Stimulated activated CD4-positive, alpha-beta T cell treated with anti-CD3 and anti-CD28 coated beads, Interleukin-12 subunit alpha, Interleukin-12 subunit beta, amount 100 ng/mL, for 24 hours (primary cell): Measurements from ENCODE around the gene TBC1D1.
A peak's percentile ranks its signal among the peaks of the same experiment; 100 is the strongest.

Source experiments
- DNase-seq, 2 experiments: peaks; one replicate each; pipeline ENCODE4 v3.0.0-alpha.2; 2020; ENCODE audit warnings: low read depth in 2 of 2

The TBC1D1 gene

DNA sequence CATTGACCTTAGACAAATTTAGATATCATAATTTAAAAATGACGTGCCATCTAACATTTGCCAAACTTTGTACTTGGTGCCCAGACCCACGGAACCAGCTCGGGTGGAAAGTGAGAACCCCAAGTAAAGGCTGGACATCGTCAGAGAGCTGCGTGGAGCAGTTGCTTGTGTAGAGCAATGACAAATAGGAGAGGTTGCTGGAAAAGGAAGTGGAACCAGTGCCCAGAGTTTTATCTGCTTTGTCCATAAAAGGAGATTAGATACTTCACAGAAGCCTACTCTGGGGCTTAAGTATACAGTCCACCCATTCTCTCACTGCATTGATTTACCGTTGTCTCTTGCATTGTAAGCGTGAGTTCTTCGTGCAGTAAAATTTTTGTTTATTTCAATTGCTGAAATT lies 5.4 kb upstream of the TBC1D1 start:
- no peak for DNase-seq

DNA sequence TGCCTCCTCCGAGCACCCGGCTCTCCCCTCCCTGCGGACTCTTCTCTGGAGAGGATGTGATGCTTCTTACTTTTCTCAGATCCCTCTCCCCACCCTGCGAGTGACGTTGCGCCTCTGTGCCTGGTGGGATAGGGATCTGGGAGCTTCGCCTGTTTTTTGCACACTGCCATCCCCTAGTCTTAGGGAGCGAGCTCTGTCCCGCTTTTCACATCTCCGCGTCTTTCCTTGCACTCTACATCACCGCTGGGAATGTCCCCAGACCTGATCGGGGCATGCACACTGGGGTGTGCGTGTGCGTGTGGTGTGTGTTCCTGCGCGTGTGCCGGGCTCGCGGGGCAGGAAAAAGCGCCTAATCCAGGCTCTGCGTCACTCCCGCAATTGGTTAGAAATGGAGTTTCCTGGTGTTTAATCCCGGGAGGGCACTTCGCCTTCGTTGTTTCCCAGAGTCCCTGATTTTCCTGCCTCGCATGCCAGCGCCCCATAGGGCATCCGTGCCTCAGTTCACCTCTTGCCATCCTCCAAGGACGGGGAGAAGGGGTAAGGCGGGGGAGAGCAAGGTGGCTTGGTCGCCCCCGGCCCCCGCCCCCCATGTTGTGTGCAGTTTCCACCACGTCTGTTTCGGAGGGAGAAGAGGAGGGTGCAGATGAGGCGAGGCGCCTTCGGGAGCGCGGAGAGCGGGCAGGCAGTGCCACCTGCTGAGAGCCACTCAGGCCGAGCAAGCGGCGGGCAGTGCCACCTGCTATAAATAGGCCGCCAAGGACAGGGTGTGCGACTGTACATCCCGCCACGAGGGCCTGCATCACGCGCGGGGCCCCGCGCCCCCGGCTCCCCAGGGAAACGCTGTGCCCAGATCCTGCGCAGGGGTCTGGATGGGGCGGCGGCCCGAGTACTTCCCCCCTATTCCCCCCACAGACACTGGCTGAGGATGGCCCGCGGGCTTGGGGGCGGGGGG lies 759 bp upstream of the TBC1D1 start:
- peak in 1 of 2 experiments; percentile 6 for DNase-seq

DNA sequence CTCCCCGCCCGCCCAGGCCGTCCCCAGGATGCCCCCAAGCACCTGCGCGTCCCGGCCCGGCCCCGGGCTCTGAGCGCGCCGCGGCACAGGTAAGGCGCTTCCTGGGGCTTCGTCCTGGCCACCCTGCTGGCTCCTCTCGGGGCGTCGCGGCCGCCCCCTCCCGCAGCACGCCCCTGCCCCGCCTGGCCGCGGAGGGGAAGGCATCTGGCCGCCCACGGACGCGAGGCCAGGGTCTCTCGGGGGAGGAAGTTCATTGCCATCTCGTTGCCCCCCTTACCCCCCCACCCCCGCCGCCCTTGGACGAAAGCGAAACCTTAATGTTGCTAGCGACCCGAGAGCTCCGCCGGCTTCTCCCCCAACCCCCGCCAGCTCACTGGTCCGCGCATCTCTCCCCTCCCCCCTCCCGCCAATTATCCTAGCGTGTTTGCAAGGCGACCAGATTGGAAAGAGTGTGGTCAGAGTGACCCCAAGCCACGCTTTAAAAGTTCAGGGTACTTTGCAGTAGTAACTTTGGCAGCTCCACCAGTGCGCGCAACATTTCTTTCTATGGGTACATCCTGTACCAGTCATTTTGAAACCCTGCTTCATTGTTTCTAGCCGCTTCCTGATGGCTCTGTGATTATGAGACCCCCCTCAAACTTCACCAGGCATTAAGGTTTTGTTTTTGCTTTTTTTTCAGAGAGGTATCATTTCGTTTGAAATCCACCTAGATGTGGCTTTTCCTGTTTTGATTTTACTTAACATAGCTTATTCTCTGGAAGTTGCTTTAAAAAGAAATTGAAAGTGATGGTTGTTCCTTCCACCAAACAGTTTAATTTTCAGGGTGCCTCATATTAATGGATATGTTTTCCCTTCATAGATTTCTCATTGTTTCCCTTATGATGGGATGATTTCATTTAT lies 626 bp downstream of the TBC1D1 start:
- DNase-seq = peak; percentile 19 to 46

DNA sequence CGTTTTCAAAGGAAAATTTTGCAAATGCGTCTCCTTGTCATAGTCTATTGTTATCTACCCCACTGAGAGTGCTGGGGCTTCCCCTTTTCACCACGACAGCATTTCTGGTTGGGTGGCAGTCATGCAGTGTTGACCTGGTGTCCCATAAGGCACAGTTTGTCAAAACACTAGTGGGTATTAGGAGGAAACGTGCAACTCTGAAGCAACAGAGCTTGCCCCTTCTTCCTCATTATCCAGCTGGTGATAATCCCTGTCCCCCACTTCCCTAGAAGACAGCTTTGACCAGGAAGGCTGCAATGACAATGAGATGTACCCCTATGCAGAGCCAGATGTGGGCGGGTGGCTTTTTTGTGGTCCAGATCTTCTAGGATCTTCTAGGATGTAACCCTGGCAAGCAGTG lies 1.8 kb downstream of the TBC1D1 start:
- DNase-seq = peak in 1 of 2 experiments; percentile 46

DNA sequence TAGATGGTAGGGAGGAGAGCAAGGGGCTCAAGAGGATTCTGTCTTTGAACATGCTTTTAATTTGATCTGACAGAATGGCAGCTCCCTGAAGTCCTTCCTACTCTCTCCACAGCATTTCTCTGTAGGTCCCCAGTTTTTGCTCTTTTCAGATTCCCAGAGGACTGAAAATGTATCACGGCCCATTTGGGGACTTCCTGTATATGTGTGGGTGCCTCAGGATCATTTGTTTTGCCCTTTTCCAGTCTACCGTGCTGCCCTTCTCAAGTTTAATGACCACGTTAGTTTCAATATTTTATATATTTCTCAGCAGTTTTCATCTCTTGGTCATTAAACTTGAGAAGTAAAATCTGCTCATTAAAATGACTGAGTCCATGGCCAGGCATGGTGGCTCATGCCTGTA lies 2.3 kb downstream of the TBC1D1 start:
- DNase-seq = no peak

DNA sequence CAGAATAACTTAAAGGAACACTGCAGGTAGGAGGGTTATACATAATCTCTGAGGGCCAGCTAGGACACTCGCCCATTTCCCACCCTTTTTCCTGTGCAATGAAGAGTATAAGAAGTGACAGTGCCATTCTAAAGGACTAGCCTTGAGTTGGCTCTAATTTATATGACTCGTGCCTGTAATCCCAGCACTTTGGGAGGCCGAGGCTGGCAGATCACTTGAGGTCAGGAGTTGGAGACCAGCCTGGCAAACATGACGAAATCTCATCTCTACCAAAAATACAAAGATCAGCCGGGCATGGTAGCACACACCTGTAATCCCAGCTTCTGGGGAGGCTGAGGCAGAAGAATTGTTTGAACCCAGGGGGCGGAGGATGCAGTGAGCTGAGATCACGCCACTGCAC lies 4.4 kb downstream of the TBC1D1 start:
- no peak for DNase-seq

DNA sequence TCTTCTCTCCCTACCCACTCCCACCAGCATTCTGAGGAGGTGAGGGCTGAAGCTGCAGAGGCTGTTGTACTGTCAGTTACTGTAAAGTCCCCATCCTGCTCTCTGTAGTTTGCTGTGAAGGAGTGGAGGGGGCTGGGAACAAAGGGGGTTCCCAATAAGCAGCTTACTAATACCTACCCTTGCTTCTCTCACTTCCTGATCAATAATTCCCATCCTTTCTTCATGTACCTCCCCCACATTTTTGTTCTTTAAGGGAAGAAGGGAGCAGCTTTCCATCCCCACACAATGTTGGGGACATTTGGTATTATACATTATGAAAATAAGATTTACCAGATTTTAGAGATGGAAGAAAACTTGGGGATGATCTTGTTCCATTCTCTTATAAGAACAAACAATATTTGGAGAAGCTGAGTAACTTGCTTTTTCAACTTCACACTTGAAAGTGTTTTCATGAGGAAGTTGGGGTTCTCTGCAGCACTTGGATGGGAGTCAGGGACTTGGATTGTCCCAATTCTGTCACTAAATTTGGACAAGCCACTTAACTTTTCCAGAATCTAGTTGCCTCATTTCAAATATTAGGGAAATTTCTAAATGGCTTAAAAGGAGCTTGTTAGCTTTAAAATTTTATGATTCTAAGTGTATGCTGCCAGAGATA lies 5.4 kb downstream of the TBC1D1 start:
- DNase-seq = no peak

DNA sequence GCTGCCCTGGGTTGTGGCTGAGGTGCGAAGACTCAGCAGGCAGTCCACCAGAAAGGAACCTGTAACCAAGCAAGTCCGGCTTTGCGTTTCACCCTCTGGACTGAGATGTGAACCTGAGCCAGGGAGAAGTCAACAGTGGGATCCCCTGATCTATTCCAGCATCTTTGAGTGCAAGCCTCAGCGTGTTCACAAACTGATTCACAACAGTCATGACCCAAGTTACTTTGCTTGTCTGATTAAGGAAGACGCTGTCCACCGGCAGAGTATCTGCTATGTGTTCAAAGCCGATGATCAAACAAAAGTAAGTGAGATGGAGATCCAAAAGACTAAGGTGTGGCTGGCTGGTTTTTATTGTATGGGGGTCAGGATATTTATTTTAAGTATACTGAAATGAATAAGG lies 11.3 kb downstream of the TBC1D1 start:
- no peak for DNase-seq

DNA sequence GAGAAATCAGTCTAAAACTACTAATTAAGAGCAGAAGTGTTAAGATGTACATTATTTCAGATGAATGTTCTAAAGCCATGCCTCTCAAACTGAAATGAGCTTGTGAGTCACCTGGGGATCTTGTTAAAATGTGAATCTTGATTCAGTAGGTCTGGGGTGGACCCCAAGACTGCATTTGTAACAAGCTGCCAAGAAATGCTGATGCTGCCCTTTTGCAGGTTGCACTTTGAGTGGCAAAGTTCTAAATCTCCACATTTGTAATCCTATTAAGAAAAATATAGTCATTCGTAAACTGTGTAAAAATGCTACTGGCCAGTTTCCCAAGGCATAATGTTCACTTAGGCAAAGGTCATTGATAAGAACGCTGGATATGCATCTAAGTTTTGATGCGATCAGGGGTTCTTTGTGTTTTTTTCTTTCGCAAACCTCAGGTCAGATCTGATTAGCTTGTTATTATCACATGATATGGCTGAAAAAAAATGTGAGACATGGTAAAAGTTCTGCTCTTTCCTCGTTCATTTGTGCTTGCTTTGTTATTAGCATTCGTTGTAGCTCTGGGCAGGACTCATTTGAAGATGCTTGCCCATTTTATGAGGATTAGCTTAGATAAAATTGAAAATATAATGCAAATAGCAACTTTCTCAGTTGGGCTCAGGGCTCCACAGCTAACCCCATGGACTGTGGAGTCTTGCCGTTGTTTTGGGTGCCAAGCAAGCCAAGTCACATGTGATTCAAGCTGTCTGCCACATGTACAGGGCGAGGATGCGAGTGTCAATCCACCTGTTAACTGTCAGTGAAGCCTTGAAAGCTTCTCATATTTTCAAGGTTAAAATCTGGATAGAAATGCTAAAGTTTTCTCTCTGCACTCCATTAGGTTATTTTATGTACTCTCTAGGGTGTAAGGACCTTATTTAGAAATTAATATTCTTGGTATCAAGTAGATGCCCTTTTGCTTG lies 12.1 kb downstream of the TBC1D1 start:
- DNase-seq = no peak

DNA sequence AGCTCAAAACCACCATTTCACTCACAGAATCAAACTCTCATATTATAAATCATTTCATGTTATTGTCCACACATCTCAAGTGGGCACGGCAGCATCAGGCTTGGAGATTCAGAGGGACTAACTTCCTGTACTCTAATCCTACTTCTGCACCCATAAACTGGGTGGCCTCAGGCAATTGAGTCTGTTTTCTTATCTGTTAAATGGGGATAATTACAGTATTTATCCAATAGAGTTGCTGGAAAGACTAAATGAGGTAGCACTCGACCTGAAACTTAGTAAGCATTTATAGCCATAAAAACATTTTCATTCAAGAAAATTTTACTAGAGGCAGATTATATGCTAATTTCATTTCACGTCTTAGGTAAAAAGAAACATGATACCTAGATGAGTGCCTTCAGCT lies 13.0 kb downstream of the TBC1D1 start:
- no peak for DNase-seq

DNA sequence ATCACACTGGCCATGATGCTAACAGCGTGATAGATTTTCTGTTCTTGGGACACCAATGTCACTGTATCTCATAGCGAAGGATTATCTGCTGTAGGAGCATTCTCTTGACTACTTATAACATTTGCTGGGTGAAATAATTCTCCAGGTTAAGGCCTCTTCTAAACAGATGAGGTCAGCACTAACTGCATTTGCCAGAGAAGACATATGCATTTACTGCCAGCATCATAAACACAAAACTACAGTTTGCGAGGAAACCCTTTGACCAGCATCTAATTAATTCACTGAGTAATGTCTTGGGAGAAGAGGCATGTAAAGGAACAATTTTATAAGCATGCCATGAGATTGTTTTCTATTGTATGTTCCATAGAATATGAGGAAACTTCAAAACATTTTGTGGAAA lies 13.9 kb downstream of the TBC1D1 start:
- DNase-seq = no peak

DNA sequence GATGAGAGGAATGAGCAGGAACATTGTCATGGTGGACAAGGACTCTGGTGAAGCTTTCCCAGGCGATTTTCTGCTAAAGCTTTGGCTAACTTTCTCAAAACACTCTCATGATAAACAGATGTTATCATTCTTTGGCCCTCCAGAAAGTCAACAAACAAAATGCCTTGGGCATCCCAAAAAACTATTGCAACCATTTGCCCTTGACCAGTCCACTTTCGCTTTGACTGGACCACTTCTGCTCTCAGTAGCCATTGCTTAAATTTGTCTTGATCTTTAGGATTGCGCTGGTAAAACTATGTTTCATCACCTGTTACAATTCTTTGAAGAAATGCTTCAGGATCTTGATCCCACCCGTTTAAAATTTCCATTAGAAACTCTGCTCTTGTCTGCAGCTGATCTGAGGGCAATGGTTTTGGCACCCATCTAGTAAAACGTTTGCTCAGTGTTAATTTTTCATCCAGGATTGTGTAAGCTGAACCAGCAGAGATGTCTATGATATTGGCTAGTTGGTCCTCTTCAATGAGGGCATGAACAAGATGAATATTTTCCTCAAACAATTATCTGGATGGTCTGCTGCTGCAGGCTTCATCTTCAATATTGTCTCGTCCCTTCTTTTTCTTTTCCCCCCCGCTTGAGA lies 14.8 kb downstream of the TBC1D1 start:
- DNase-seq = no peak

DNA sequence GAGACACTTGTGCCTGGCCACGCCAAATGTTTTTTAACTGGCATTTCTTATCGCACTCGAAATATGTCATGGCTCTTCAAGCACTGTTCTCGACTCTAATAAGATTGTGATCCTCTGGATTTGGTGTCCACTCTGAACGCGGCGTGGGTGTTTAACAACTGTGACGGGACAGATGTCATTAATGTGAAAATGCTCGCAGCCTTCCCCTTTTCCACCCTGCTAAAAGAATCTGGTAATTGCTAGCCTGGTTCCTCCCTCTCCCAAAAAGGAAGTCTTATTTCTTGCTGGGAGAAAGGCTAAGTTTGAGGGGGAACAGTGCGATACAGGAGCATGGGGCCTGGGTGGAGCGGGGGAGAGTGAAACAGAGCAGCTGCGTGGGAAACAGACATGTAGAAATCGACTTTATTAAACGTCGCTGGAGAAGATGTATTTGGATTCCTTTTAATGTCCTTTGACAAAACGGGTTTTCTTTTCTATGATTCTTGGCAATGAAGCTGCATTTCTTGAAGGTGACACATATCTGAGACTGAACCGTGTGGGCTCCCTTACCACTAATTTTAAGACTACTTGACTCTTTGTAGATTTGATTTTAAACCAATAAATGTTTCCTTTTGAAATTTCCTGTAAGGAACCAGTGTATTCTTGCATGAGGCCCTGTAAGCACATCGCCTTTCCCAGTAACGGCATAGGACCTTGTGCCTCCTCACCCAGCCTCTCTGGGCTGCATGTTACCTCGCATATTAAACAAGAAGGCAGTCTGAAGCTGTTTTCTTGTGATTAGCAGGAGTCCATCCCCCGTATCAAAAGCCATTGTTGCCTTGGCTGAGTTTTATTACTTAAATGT lies 17.8 kb downstream of the TBC1D1 start:
- no peak for DNase-seq

DNA sequence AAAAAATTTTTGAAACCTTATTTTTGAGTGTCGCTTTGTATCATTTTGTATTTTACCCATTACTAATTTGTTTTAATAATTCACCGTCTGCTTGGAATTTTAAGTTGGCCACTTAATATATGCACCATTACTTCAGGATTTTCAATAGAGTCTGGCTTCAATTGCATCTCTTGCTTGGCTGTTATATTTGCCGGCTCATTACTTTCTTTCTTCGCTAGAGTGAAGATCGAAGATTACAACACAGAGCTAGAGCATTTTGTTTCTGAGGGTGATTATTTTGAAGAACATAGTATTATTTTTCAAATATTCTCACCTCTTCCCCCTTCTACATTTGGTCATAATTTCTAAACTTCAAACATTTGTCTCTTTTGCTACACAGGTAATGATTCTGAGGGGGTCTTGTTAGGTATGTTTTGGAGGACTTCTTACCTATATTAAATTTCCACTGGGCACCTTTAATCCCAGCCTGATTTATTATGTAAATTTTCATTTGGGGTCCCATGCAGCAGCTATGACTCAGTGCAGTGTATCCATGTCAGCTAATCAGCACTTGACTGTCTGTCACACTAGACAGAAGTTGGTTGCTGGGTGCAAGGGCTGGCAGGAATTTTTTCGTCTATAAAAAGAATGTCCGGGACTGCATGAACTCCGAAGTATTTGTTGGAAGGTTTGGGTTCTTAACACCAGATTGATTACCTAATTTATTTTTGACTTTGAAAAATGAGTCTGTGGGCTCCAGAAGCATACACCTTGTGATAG lies 18.6 kb downstream of the TBC1D1 start:
- no peak for DNase-seq

DNA sequence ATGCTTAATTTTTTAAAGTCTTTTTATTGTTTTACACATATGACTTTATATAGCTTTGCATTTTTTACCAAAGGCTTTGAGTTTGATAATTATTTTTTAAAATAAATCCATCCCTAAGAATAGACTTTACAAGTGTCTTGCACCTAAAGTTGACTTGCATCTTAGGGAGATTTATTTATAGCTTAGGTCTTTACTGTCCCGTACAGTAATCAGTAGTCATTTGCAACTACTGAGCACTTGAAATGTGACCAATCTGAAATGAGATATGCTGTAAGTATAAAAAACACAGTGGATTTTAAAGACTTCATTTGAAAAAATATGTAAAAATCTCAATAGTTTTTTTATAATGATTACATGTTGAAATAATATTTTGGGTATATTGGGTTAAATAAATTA lies 19.2 kb downstream of the TBC1D1 start:
- DNase-seq = no peak

DNA sequence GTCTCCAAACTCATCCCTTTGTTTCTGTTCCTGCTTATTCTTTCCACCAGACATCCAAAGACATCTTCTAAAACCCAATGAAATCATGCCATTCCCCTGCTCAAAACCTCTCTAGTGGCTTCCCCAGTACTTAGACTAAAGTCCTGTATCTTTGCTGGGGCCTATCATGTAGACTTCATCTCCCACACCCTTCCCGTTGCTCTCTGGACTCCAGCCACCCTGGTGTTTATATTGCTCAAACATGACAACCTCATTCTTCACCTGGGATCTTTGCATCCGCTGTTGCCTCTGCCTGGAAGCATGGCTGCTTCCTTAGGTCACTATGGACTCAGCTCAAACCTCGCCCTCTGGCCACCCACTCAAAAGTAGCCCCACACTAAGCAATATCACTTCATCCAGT lies 23.7 kb downstream of the TBC1D1 start:
- no peak for DNase-seq

DNA sequence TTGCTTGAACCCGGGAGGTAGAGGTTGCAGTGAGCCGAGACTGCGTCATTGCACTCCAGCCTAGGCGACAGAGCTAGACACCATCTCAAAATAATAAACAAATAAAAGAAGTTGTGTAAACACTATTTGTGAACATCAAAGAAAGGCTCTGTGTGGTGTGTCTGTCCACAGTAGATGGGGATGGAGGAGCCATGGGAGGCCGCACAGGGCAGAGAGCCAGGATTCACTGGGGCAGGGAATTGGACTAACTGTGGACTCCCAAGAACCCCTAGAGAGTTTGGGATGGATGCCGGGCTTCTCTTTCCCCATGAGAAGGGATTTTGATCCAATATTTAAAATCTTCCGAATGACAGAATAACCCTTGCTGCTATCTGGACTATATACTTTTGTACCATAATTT lies 26.5 kb downstream of the TBC1D1 start:
- DNase-seq = no peak

DNA sequence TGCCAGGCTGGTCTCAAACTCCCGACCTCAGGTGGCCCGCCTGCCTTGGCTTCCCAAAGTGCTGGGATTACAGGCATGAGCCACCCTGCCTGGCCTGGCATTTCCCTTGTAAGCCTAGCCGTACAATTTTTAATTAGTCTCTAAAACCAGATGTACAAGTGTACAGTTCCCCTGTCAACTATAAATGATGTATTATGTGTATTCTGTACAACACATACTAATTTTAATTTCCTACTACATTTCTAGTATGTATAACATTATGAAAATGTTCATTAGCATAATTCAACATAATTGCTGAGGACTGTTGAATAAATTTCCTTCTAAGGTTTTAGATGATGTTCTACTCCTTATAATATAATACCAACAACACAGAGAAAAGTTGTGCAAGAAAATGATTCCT lies 27.8 kb downstream of the TBC1D1 start:
- DNase-seq = no peak

DNA sequence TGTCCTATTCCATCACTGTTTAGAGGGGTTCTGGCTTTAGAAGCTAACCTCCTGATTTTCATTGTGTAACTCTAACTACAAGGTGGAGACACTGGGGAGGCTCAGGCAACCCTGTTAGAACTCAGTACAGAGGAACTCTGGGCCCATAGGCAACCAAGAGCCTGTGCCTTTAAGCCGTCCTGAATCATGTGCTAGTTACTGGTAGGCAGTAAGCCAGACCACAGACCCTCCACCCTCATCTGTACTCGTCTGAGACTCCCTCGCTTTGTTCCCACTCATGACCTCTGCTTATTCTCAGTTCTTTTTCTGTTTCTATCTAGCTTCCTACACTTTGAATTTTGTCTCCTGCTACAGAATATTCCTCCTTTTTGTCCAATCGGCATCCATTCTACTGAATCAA lies 31.4 kb downstream of the TBC1D1 start:
- DNase-seq = no peak
